GM23338 (cell line): ENCODE measurements around the gene SLK.

Source experiments
- CTCF ChIP-seq, 2 experiments: fragments of 200-600 bp in 1 of 2; sonication (generic) in 1 of 2; conservative IDR thresholded peaks; 2 replicates each; pipeline versions ENCODE4 v1.5.1 to v1.6.1; 2016 to 2017; ENCODE audit warnings: antibody characterized with exemption in 2 of 2, low read depth in 2 of 2, mild to moderate bottlenecking in 2 of 2, moderate library complexity in 1 of 2
- POLR2AphosphoS5 ChIP-seq: IDR thresholded peaks from 2 replicates; pipeline ENCODE4 v1.6.1; 2016; ENCODE audit warnings: antibody characterized with exemption, low read depth

- no peak for TF ChIP-seq CTCF (conservative IDR thresholded peaks at IDR 0.05; ENCODE audit: low read depth in 2 of 2)
- TF ChIP-seq POLR2AphosphoS5 = no peak
Measured at GRCh38 chr10:103995134-103995533, 28.2 kb downstream of the SLK start.
